T-helper 9 cell (primary cell): Measurements from ENCODE around the gene ATP11A.
"Not testable (repeated sequence)": the region's sequence is repeated elsewhere in the genome, so short reads cannot be mapped to it uniquely, and the experiment has no call there.

Experiments
- DNase-seq: peaks from one replicate; pipeline ENCODE4 v3.0.0-alpha.2; 2020

ATP11A gene

GRCh38 chr13:112869202-112870050 lies 179.6 kb downstream of the ATP11A start:
- DNase-seq = no peak

- DNase-seq = no peak
These were observed 180.2 kb downstream of the ATP11A start for GRCh38 chr13:112870051-112870331.

GRCh38 chr13:112870737-112871287 lies 181.0 kb downstream of the ATP11A start:
- DNase-seq = no peak

GRCh38 chr13:112871742-112872141 lies 181.9 kb downstream of the ATP11A start:
- DNase-seq = no peak

GRCh38 chr13:112872657-112873631 lies 183.1 kb downstream of the ATP11A start:
- DNase-seq = not testable (repeated sequence)

GRCh38 chr13:112873851-112874750 lies 184.3 kb downstream of the ATP11A start:
- no peak for DNase-seq

- DNase-seq = no peak
These were observed 185.0 kb downstream of the ATP11A start for GRCh38 chr13:112874751-112875300.

GRCh38 chr13:112875627-112876026 lies 185.8 kb downstream of the ATP11A start:
- DNase-seq = no peak

GRCh38 chr13:112876305-112877000 lies 186.6 kb downstream of the ATP11A start:
- DNase-seq = no peak

- no peak for DNase-seq
These were observed 187.2 kb downstream of the ATP11A start for GRCh38 chr13:112877066-112877465.

GRCh38 chr13:112877539-112877938 lies 187.7 kb downstream of the ATP11A start:
- DNase-seq = no peak

GRCh38 chr13:112877976-112878955 lies 188.4 kb downstream of the ATP11A start:
- no peak for DNase-seq

GRCh38 chr13:112879283-112879833 lies 189.5 kb downstream of the ATP11A start:
- no peak for DNase-seq

GRCh38 chr13:112880221-112880641 lies 190.4 kb downstream of the ATP11A start:
- DNase-seq = no peak

- no peak for DNase-seq
These were observed 191.2 kb downstream of the ATP11A start for GRCh38 chr13:112880976-112881540.

- DNase-seq = no peak
These were observed 192.1 kb downstream of the ATP11A start for GRCh38 chr13:112881656-112882554.

GRCh38 chr13:112882555-112883024 lies 192.8 kb downstream of the ATP11A start:
- no peak for DNase-seq
